ENCODE results near the gene AQP4.

GRCh38 chr18:26826656-26827235 lies 38.8 kb downstream of the AQP4 start:
- TF ChIP-seq CTCF (tag by site-specific recombination; IDR thresholded peaks at IDR 0.05) (no peak), ZNF121 (tag by site-specific recombination; IDR thresholded peaks at IDR 0.05) (no peak), ZNF350 (tag by site-specific recombination; IDR thresholded peaks at IDR 0.05) (no peak), ZFP3 (tag by site-specific recombination; IDR thresholded peaks at IDR 0.05; ENCODE audit: low read depth) (no peak), ZNF600 (tag by site-specific recombination; IDR thresholded peaks at IDR 0.05) (no peak), MZF1 (tag by site-specific recombination; IDR thresholded peaks at IDR 0.05; ENCODE audit: borderline replicate concordance) (no peak), ZSCAN18 (tag by site-specific recombination; IDR thresholded peaks at IDR 0.05) (no peak), ZEB2 (tag by site-specific recombination; IDR thresholded peaks at IDR 0.05) (no peak), PRDM10 (tag by site-specific recombination; IDR thresholded peaks at IDR 0.05) (no peak), ZNF114 (tag by site-specific recombination; IDR thresholded peaks at IDR 0.05) (no peak), ZNF707 (tag by site-specific recombination; IDR thresholded peaks at IDR 0.05) (no peak), ZBTB26 (tag by site-specific recombination; optimal IDR thresholded peaks at IDR 0.05) (no peak), ZNF747 (tag by site-specific recombination; IDR thresholded peaks at IDR 0.05) (no peak)
